GM12874 (cell line): ENCODE results near the gene CDK6.

Source experiments
- TF ChIP-seq, protein P1 (sequence below): IDR thresholded peaks from 2 replicates; pipeline ENCODE4 v1.5.1; 2011; ENCODE audit warnings: low read depth, mild to moderate bottlenecking, control low read depth, low read length, moderate library complexity; ENCODE audit not compliant: insufficient read depth

Gene CDK6

DNA sequence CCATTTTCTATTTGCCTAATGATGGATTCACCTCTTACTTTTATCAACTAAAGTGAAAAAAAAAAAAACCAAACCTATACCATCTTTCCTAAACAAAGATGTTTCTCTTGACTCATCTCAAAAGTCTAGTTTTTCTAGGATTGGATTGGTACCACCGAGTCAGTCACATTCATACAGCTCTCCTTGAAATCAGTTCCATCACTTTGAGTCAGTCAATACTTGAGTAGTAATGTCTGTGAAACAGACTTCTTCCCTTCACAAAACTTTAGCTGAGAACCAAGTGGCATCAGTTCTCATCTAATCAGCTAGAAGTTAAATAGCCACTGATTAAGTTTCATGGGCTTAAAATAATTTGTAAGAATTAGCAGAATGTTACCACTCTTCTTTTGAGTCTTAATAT is 13.3 kb downstream of the CDK6 start:
- TF ChIP-seq, protein P1, sequence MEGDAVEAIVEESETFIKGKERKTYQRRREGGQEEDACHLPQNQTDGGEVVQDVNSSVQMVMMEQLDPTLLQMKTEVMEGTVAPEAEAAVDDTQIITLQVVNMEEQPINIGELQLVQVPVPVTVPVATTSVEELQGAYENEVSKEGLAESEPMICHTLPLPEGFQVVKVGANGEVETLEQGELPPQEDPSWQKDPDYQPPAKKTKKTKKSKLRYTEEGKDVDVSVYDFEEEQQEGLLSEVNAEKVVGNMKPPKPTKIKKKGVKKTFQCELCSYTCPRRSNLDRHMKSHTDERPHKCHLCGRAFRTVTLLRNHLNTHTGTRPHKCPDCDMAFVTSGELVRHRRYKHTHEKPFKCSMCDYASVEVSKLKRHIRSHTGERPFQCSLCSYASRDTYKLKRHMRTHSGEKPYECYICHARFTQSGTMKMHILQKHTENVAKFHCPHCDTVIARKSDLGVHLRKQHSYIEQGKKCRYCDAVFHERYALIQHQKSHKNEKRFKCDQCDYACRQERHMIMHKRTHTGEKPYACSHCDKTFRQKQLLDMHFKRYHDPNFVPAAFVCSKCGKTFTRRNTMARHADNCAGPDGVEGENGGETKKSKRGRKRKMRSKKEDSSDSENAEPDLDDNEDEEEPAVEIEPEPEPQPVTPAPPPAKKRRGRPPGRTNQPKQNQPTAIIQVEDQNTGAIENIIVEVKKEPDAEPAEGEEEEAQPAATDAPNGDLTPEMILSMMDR: no peak

DNA sequence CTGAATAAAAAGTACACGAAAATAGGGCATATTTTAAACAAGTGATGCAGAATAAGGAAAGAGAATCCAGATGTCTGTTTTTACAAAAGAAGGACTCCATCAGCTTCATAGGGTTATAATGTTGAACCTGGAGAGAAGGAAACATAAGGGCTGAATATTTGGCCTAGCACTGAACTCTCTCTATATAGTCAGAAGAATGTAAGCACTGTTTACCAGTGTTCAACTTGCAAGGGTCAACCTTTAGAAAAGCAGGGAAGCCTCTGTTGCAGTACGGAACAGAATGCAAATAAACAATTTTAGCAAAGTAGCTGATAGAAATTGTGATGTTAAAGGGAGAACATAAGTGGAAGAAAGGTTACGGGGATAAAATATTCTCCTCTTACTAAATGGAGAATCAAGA is 16.2 kb downstream of the CDK6 start:
- TF ChIP-seq, protein P1: no peak

DNA sequence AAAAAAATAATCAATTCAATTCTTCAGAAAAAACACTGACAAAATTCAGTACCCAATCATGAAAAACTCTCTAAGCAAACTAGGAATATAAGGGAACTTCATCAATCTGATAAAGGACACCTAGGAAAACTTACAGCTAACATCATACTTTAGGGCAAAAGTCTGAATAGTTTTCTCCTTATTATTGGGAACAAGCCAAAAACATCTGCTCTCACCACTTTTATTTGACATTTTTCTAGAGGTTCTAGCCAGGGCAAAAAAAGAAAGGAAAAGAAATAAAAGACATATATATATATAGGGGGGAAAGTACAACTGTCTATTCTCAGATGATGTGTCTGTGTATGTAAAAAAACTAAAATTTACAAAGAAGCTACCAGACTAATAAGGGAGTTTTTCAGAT is 19.0 kb downstream of the CDK6 start:
- TF ChIP-seq, protein P1: no peak

DNA sequence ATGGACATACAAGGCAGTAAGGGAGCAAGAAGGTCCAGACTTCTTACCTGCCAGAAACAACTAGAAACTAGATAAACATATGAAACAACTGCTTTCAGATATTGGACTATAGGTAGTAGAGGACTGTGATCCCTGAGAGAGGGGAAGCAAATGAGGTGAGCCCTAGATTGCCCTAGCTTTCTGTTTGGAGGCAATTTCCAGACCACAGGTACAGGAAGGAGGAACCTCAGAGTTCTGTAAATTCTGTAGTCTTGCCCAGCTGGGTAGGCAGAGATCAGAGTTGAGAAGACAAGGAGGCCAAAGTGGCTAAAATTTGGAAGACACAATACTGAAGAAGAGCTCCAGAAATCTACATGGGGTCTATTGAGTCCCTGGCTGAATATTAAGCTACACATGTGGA is 21.0 kb downstream of the CDK6 start:
- TF ChIP-seq, protein P1: no peak

DNA sequence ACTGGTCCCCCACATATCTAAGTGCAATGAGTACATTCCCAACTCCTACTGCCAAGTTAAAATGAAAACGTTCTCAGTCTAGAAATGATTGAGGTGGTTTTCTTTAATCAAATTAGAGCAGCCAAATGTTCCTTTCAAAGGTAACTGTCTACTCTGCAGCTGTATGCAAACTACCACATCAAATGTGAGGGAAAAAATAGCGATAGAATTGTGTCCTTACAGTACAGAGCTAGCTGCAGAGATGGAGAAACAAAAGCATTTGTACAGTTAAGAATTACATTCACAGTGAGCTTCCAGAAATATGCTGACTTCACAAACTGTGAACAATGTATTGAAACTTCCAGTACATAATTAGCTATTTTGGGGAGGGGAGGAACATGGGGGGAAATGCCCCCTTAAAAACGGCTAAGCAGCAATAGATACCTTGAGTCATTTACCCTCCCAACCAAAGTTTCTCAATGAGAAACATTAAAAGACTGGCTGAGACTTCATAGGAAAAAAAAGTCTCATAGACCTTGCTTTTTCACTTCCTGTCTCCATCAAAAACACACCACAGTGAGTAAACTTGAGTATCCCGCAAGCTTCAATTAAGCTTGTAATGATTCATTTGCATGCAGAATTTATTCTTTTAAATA is 22.9 kb downstream of the CDK6 start:
- TF ChIP-seq, protein P1: no peak

DNA sequence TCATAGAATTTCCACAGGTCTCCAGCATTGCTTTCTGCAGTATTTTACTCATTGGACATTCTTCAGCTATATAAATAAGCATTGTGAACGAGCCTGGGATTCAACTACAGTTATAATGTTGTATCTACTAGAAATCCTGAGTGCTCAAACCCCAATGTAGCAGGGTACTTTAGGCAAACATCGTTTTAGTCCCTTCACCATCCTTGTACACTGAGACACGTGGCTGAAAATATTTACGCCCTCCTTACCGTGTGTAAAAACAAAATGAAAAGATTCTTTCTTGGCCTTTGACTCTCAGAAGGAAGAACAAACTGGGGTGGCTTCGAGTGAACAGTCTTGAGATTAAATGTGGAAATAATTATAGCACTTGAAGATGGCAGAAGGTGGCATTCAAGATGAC is 25.2 kb downstream of the CDK6 start:
- TF ChIP-seq, protein P1: no peak

DNA sequence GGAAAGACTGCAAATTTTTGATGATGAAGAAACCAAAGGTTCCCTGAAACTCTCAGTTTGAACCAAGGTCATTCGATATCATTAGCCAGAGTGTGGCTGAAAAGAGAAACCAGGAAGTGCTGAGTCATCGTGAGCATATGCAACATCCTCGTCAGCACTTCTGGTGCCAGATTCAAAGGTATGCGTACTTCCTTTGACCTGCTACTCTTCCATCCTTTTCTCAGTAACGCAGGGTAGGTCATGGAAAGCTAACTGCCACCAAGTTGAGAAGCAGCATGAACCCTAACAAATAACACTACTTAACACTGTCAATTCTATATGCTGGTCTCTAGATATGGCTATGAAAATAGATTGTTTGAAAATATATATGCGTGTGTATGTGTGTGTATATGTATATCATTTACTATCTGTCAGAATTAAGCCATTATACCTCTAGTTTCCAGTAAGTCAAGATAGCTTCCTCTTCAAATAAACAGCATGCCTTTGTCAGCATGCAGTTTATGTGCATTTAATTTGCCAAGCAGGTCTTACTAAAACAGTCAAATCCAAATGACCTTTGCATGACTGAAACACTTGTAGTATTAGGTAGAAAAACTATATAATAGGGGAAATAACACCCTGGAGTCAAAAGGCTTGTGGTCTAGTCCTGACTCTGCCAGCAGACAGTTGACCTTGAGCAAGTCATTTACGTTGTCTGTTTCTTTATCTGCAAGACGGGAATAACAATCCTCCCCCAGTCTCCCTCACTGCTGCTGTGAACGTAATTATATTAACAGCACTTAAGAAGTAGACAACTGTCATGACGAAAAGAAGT is 26.4 kb downstream of the CDK6 start:
- TF ChIP-seq, protein P1: no peak
